HCT116 (cell line): ENCODE results near the gene CACNA2D2. TPM values are rescaled to one million over a fixed set of nuclear protein-coding genes. Genes with fewer than 3 reads are reported as not detected.

Source experiments
- ATAC-seq: fragments of 200-7000 bp; cut with Tn5 transposase; 2 replicates; pipeline ENCODE4 v1.9.1; 2020; ENCODE audit warnings: mild to moderate bottlenecking, moderate library complexity
- BruUV-seq: library from RNA; stranded (reverse); fragments of 400-500 nt; replicated peaks from 2 replicates; lab custom pipeline; 2021; lab: Mats Ljungman, UMichigan
- CTCF ChIA-PET: fragments of 300-600 bp; sonication (Branson Sonifier 250); formaldehyde crosslinking; loops from one replicate; lab custom pipeline; 2021; ENCODE audit warnings: antibody characterized with exemption; lab: Charles Lee
- POLR2A ChIA-PET: fragments of 300-600, 350-600 bp; sonication (Branson Sonifier 250); formaldehyde crosslinking; loops from one replicate; lab custom pipeline; 2021; ENCODE audit warnings: antibody characterized with exemption; lab: Charles Lee
- RAD21 ChIA-PET, 2 experiments: fragments of 300-600 bp; sonication (Branson Sonifier 250); formaldehyde crosslinking; loops; one replicate each; lab custom pipeline; 2023; ENCODE audit warnings: low total read pairs in 2 of 2; ENCODE audit not compliant: uncharacterized antibody in 2 of 2, unreplicated experiment in 2 of 2, low non-redundant PET in 1 of 2; lab: Charles Lee
- DNase-seq: peaks from one replicate; pipeline ENCODE4 v3.0.0-alpha.2; 2010; ENCODE audit warnings: low read depth, low spot score
- H2AFZ ChIP-seq: fragments of 200-600 bp; shearing (Covaris generic), sonication (generic); 2 replicates; pipeline ENCODE4 v1.6.1; 2017; ENCODE audit warnings: low read depth, mixed run types, mixed read lengths, antibody characterized with exemption, low read length; ENCODE audit not compliant: poor library complexity, severe bottlenecking
- H3K27ac ChIP-seq: 2 replicates; pipeline ENCODE4 v1.5.1; 2012; ENCODE audit warnings: low read depth, low read length
- H3K27me3 ChIP-seq: fragments of 200-600 bp; sonication (generic); 2 replicates; pipeline ENCODE4 v1.6.1; 2016; ENCODE audit warnings: mixed run types, low read length, mixed read lengths; ENCODE audit not compliant: insufficient read depth
- H3K36me3 ChIP-seq, 2 experiments: fragments of 200-500 bp in 1 of 2; fragments of 200-600 bp in 1 of 2; sonication (Bioruptor generic) in 1 of 2; sonication (generic) in 1 of 2; 2 replicates each; pipeline versions ENCODE4 v1.5.1 to v1.6.1; 2014 to 2016; ENCODE audit warnings: low read length in 2 of 2, inconsistent platforms in 1 of 2, mixed read lengths in 1 of 2, mixed run types in 1 of 2; ENCODE audit not compliant: insufficient read depth in 2 of 2, control insufficient read depth in 1 of 2
- H3K4me1 ChIP-seq, 2 experiments: fragments of 200-600 bp in 1 of 2; sonication (generic) in 1 of 2; 2 replicates each; pipeline versions ENCODE4 v1.5.1 to v1.6.1; 2012 to 2017; ENCODE audit warnings: low read length in 2 of 2, inconsistent platforms in 1 of 2, mild to moderate bottlenecking in 1 of 2, mixed read lengths in 1 of 2, mixed run types in 1 of 2, moderate library complexity in 1 of 2; ENCODE audit not compliant: insufficient read depth in 2 of 2, control insufficient read depth in 1 of 2
- H3K4me2 ChIP-seq: fragments of 200-600 bp; sonication (generic); 2 replicates; pipeline ENCODE4 v1.6.1; 2017; ENCODE audit warnings: mixed run types, low read length, mixed read lengths
- H3K4me3 ChIP-seq, 2 experiments: fragments of 200-600 bp in 1 of 2; sonication (generic) in 1 of 2; replicated peaks in 1 of 2; 2 replicates each; pipeline ENCODE4 v1.5.1; 2011 to 2016; ENCODE audit warnings: low read length in 2 of 2, control low read depth in 1 of 2, low read depth in 1 of 2, mild to moderate bottlenecking in 1 of 2, mixed read lengths in 1 of 2, mixed run types in 1 of 2
- H3K79me2 ChIP-seq: fragments of 200-600 bp; sonication (generic); 2 replicates; pipeline ENCODE4 v1.6.1; 2017; ENCODE audit warnings: mild to moderate bottlenecking, mixed run types, low read length, moderate library complexity, mixed read lengths; ENCODE audit not compliant: insufficient read depth
- H3K9ac ChIP-seq: fragments of 200-600 bp; sonication (generic); 2 replicates; pipeline ENCODE4 v1.6.1; 2016; ENCODE audit warnings: low read length, mixed read lengths
- H3K9me2 ChIP-seq: fragments of 200-600 bp; sonication (generic), shearing (Covaris generic); 2 replicates; pipeline ENCODE4 v1.6.1; 2017; ENCODE audit warnings: mixed run types, mild to moderate bottlenecking, moderate library complexity; ENCODE audit not compliant: insufficient read depth
- H3K9me3 ChIP-seq, 2 experiments: fragments of 200-500 bp in 1 of 2; fragments of 200-600 bp in 1 of 2; sonication (Bioruptor generic) in 1 of 2; sonication (generic) in 1 of 2; 2 replicates each; pipeline ENCODE4 v1.6.1; 2014 to 2017; ENCODE audit warnings: low read length in 2 of 2, mixed read lengths in 2 of 2, inconsistent platforms in 1 of 2, low read depth in 1 of 2, mild to moderate bottlenecking in 1 of 2, mixed run types in 1 of 2, moderate library complexity in 1 of 2; ENCODE audit not compliant: control insufficient read depth in 1 of 2, insufficient read depth in 1 of 2
- H4K20me1 ChIP-seq: fragments of 200-600 bp; sonication (generic), shearing (Covaris generic); 2 replicates; pipeline ENCODE4 v1.6.1; 2017; ENCODE audit warnings: mixed run types, mild to moderate bottlenecking, moderate library complexity; ENCODE audit not compliant: insufficient read depth
- CBX3 ChIP-seq: IDR thresholded peaks from 2 replicates; pipeline ENCODE4 v1.6.1; 2012; ENCODE audit warnings: low read depth
- CEBPB ChIP-seq: IDR thresholded peaks from 2 replicates; pipeline ENCODE4 v1.6.1; 2012; ENCODE audit warnings: low read depth
- ELF1 ChIP-seq: IDR thresholded peaks from 2 replicates; pipeline ENCODE4 v1.6.1; 2012; ENCODE audit warnings: low read depth, borderline replicate concordance
- EZH2 ChIP-seq: fragments of 200-600 bp; sonication (generic); IDR thresholded peaks from 2 replicates; pipeline ENCODE4 v1.6.1; 2017; ENCODE audit warnings: antibody characterized with exemption, mixed run types
- FOSL1 ChIP-seq: IDR thresholded peaks from 2 replicates; pipeline ENCODE4 v1.6.1; 2012; ENCODE audit warnings: low read depth
- JUND ChIP-seq: IDR thresholded peaks from 2 replicates; pipeline ENCODE4 v1.6.1; 2012
- MAX ChIP-seq: IDR thresholded peaks from 2 replicates; pipeline ENCODE4 v1.6.1; 2012
- POLR2A ChIP-seq: IDR thresholded peaks from 2 replicates; pipeline ENCODE4 v1.7.0; 2011; ENCODE audit warnings: borderline replicate concordance; ENCODE audit not compliant: insufficient read depth, insufficient read length; ENCODE audit errors: extremely low read depth
- SIN3A ChIP-seq: IDR thresholded peaks from 2 replicates; pipeline ENCODE4 v1.6.1; 2012; ENCODE audit warnings: low read depth
- TCF7L2 ChIP-seq: IDR thresholded peaks from 2 replicates; pipeline ENCODE4 v1.7.0; 2011; ENCODE audit warnings: borderline replicate concordance, inconsistent platforms; ENCODE audit not compliant: insufficient read depth, insufficient read length; ENCODE audit errors: extremely low read depth
- ZFX ChIP-seq: fragments of 450-650 bp; IDR thresholded peaks from 2 replicates; pipeline ENCODE4 v1.6.1; 2017
- intact Hi-C: fragments of 100-400 bp; cut with micrococcal nuclease; formaldehyde crosslinking; loops from 2 replicates; pipeline ENCODE4 v1.10.0; 2022
- total RNA-seq: library from RNA; stranded (reverse); gene quantifications from one replicate; pipeline ENCODE4 v1.2.1, GENCODE V29; 2021; ENCODE audit not compliant: unreplicated experiment
- TF ChIP-seq, protein P1 (sequence below): IDR thresholded peaks from 2 replicates; pipeline ENCODE4 v1.6.1; 2012
- TF ChIP-seq, protein P2 (sequence below): IDR thresholded peaks from 2 replicates; pipeline ENCODE4 v1.6.1; 2011; ENCODE audit warnings: mild to moderate bottlenecking, low read length, moderate library complexity; ENCODE audit not compliant: insufficient replicate concordance; ENCODE audit errors: extremely low read depth

The CACNA2D2 gene
- total RNA-seq, 1 experiment from 2014 or later: 10.2 TPM

DNA sequence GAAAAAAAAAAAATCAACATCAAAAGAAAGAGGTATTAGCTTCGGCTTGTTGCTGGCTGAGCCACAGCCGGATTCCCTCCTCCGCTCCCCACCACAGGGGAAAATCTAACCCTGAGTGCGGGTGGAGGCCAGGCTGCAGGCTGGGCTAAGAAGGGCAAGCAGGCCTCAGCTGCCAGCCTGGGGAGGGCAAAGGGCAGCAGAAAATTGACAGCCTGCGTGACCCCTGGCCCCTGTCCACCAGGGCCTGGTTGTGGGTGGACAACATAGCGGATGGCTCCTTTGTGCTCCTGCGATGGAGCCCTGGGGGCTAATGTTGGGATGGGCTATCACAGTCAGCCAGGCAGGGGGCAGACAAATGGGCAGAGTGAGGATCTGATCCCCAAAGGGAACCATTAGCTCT is 25.4 kb downstream of the CACNA2D2 start:
- no peak overlapping the region for H3K9ac ChIP-seq
- H3K9me3 ChIP-seq: no peaks in the 10 kb centered on the region
- no peak overlapping the region for H3K4me3 ChIP-seq
- no peak overlapping the region for H3K4me2 ChIP-seq
- H3K9me2 ChIP-seq: no peaks in the 10 kb centered on the region
- TF ChIP-seq POLR2A (no peak), FOSL1 (no peak), EZH2 (no peak), CBX3 (no peak), ZFX (no peak)
- TF ChIP-seq, protein P1, sequence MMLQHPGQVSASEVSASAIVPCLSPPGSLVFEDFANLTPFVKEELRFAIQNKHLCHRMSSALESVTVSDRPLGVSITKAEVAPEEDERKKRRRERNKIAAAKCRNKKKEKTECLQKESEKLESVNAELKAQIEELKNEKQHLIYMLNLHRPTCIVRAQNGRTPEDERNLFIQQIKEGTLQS: no peak
- TF ChIP-seq, protein P2, sequence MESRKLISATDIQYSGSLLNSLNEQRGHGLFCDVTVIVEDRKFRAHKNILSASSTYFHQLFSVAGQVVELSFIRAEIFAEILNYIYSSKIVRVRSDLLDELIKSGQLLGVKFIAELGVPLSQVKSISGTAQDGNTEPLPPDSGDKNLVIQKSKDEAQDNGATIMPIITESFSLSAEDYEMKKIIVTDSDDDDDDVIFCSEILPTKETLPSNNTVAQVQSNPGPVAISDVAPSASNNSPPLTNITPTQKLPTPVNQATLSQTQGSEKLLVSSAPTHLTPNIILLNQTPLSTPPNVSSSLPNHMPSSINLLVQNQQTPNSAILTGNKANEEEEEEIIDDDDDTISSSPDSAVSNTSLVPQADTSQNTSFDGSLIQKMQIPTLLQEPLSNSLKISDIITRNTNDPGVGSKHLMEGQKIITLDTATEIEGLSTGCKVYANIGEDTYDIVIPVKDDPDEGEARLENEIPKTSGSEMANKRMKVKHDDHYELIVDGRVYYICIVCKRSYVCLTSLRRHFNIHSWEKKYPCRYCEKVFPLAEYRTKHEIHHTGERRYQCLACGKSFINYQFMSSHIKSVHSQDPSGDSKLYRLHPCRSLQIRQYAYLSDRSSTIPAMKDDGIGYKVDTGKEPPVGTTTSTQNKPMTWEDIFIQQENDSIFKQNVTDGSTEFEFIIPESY: no peak
- no peak overlapping the region for H3K27ac ChIP-seq
- RAD21 ChIA-PET: no interaction called here
- H3K27me3 ChIP-seq: no peaks in the 10 kb centered on the region
- intact Hi-C loops: no loop called here
- DNase-seq (no peak), ATAC-seq (no peak)
- POLR2A ChIA-PET: no interaction called here
- CTCF ChIA-PET: no interaction called here
- no peaks in the 10 kb centered on the region for H4K20me1 ChIP-seq
- BruUV-seq: no TSS peak
- no peak overlapping the region for H2AFZ ChIP-seq
- H3K36me3 ChIP-seq: no peaks in the 10 kb centered on the region
- H3K4me1 ChIP-seq: peaks cover 0 to 8% of the 10 kb centered on the region in 2 experiments; a peak in 1 of 4 replicates
- no peaks in the 10 kb centered on the region for H3K79me2 ChIP-seq

DNA sequence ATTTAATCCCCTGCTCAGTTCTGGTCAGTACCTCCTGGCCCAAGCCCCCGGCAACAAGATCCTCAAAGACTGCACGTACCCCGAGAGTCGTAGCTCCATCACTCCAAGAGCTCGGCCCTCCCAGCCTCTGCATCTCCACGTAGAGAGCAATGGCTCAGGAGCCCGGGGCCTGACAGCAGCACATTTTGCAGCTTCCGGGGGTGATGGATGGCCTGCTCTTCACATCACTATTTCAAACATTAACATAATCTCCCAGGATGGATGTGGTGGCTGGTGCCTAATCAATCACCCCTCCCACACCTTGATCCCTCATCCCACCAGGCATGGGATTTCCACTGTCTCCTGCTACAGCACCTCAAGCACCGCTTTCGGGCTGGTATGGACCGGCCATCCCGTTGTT is 28.1 kb downstream of the CACNA2D2 start:
- TF ChIP-seq SIN3A (no peak), MAX (no peak), TCF7L2 (no peak), ELF1 (no peak), JUND (no peak), CEBPB (no peak)
- TF ChIP-seq, protein P1: no peak
- TF ChIP-seq, all 23 proteins: peak for 0
- intact Hi-C loops: no loop called here

More for the DNA sequence above, 28.1 kb downstream of the CACNA2D2 start:
- DNase-seq (no peak), ATAC-seq (no peak)
- peaks cover 0 to 8% of the 10 kb centered on the region in 2 experiments; a peak in 1 of 4 replicates for H3K4me1 ChIP-seq
- H3K27me3 ChIP-seq: no peaks in the 10 kb centered on the region
- no peaks in the 10 kb centered on the region for H3K36me3 ChIP-seq
- H3K4me2 ChIP-seq: no peak overlapping the region
- no peaks in the 10 kb centered on the region for H4K20me1 ChIP-seq
- no peak overlapping the region for H3K27ac ChIP-seq
- H3K4me3 ChIP-seq: no peak overlapping the region
- no peaks in the 10 kb centered on the region for H3K9me2 ChIP-seq
- no peak overlapping the region for H3K9ac ChIP-seq
- no peaks in the 10 kb centered on the region for H3K79me2 ChIP-seq
- no peak overlapping the region for H2AFZ ChIP-seq
- ChIA-PET POLR2A (no interaction called here), RAD21 (no interaction called here), CTCF (no interaction called here)
- no TSS peak for BruUV-seq
- no peaks in the 10 kb centered on the region for H3K9me3 ChIP-seq
